Vagina (tissue), 2 donors: ENCODE results near the gene ATRN. TPM values are rescaled to one million over a fixed set of nuclear protein-coding genes. Genes with fewer than 3 reads are reported as not detected.
A peak's percentile ranks its signal among the peaks of the same experiment; 100 is the strongest.

Source experiments
- DNase-seq, 2 donors: peaks; one replicate each; pipeline ENCODE4 v3.0.0-alpha.2; 2017; ENCODE audit errors: extremely low spot score in 2 of 2
- H3K27ac ChIP-seq: fragments of 200-600 bp; sonication (generic); one replicate; pipeline ENCODE4 v1.5.1; 2019
- H3K27me3 ChIP-seq: fragments of 200-600 bp; sonication (generic); one replicate; pipeline ENCODE4 v1.5.1; 2019
- H3K36me3 ChIP-seq, 2 donors: fragments of 200-600 bp; sonication (generic); one replicate each; pipeline ENCODE4 v1.5.1; 2017 to 2019
- H3K4me1 ChIP-seq: fragments of 200-600 bp; sonication (generic); one replicate; pipeline ENCODE4 v1.5.1; 2019
- H3K4me3 ChIP-seq, 2 donors: fragments of 200-600 bp; sonication (generic); 1 replicate in 1 of 2; 2 replicates in 1 of 2; pipeline ENCODE4 v1.5.1; 2016 to 2019
- H3K9me3 ChIP-seq: fragments of 200-600 bp; sonication (generic); one replicate; pipeline ENCODE4 v1.5.1; 2019
- CTCF ChIP-seq, 3 experiments: fragments of 450-650 bp in 2 of 3; fragments of 200-600 bp in 1 of 3; sonication (generic) in 1 of 3; IDR thresholded peaks; one replicate each; pipeline ENCODE4 v1.5.1; 2017 to 2019; ENCODE audit warnings: antibody characterized with exemption in 3 of 3, mild to moderate bottlenecking in 2 of 3, moderate library complexity in 2 of 3
- POLR2A ChIP-seq, 2 donors: fragments of 450-650 bp; IDR thresholded peaks; one replicate each; pipeline ENCODE4 v1.6.1; 2017; ENCODE audit warnings: antibody characterized with exemption in 2 of 2, mild to moderate bottlenecking in 2 of 2, moderate library complexity in 2 of 2
- POLR2AphosphoS5 ChIP-seq, 2 donors: sonication (generic); formaldehyde crosslinking; IDR thresholded peaks; one replicate each; pipeline ENCODE4 v1.9.0; 2017; ENCODE audit warnings: antibody characterized with exemption in 2 of 2, mild to moderate bottlenecking in 2 of 2, low read depth in 1 of 2; ENCODE audit not compliant: insufficient read depth in 1 of 2
- intact Hi-C: fragments of 100-400 bp; cut with DNase I; formaldehyde crosslinking; loops from one replicate; pipeline ENCODE4 v1.15.1; 2023
- total RNA-seq: library from RNA; depleted of rRNA; stranded (reverse); fragments of >200 nt; gene quantifications from one replicate; pipeline ENCODE4 v1.2.3, GENCODE V29; 2016

Gene ATRN
- total RNA-seq, 1 donor from 2014 or later: 22.8 TPM

GRCh38 chr20:3677733-3678132, 206.9 kb downstream of the ATRN start:
- intact Hi-C loops: loop anchor here (5.0 kb wide), 1 partner anchor 100 kb away; no protein-coding TSS in a partner anchor
- no peak for DNase-seq
- peak in 1 of 2 donors; percentile 72 for TF ChIP-seq POLR2AphosphoS5 (IDR thresholded peaks at IDR 0.05; ENCODE audit: insufficient read depth in 1 of 2, low read depth in 1 of 2)
- no peak for TF ChIP-seq CTCF (IDR thresholded peaks at IDR 0.05)
- Histone ChIP-seq H3K4me3 (peak overlapping the region in 1 of 2 donors; percentile 17), H3K27ac (peak overlapping the region; percentile 89), H3K4me1 (peaks cover 42% of the 10 kb centered on the region), H3K9me3 (no peaks in the 10 kb centered on the region), H3K27me3 (no peaks in the 10 kb centered on the region), H3K36me3 (no peaks in the 10 kb centered on the region)

GRCh38 chr20:3678198-3678597, 207.4 kb downstream of the ATRN start:
- no peak for DNase-seq
- no peaks in the 10 kb centered on the region for H3K36me3 ChIP-seq
- H3K27ac ChIP-seq: peak overlapping the region; percentile 89
- no peaks in the 10 kb centered on the region for H3K9me3 ChIP-seq
- intact Hi-C loops: loop anchor here (5.0 kb wide), 1 partner anchor 99 kb away; no protein-coding TSS in a partner anchor
- peaks cover 39% of the 10 kb centered on the region for H3K4me1 ChIP-seq
- no peaks in the 10 kb centered on the region for H3K27me3 ChIP-seq
- no peak overlapping the region for H3K4me3 ChIP-seq
- TF ChIP-seq POLR2AphosphoS5 (IDR thresholded peaks at IDR 0.05; ENCODE audit: insufficient read depth in 1 of 2, low read depth in 1 of 2): no peak
- TF ChIP-seq CTCF (IDR thresholded peaks at IDR 0.05): no peak
- no peak for TF ChIP-seq POLR2A (IDR thresholded peaks at IDR 0.05)

GRCh38 chr20:3678856-3679720, 208.3 kb downstream of the ATRN start:
- DNase-seq: no peak
- H3K4me3 ChIP-seq: peak overlapping the region; percentile 57 to 74

GRCh38 chr20:3679749-3680700, 209.2 kb downstream of the ATRN start:
- Histone ChIP-seq H3K4me3 (peak overlapping the region; percentile 57 to 74), H3K27ac (peak overlapping the region; percentile 89), H3K27me3 (no peaks in the 10 kb centered on the region), H3K4me1 (peaks cover 39% of the 10 kb centered on the region), H3K36me3 (no peaks in the 10 kb centered on the region), H3K9me3 (no peaks in the 10 kb centered on the region)
- intact Hi-C loops: loop anchor here (5.0 kb wide), 1 partner anchor 97 kb away; no protein-coding TSS in a partner anchor
- peak in 1 of 2 donors; percentile 30 for TF ChIP-seq POLR2A (IDR thresholded peaks at IDR 0.05)
- peak in 1 of 2 donors; percentile 79 for TF ChIP-seq POLR2AphosphoS5 (IDR thresholded peaks at IDR 0.05; ENCODE audit: insufficient read depth in 1 of 2, low read depth in 1 of 2)
- no peak for TF ChIP-seq CTCF (IDR thresholded peaks at IDR 0.05)
- no peak for DNase-seq

More at GRCh38 chr20:3678856-3679720, 208.3 kb downstream of the ATRN start:
- peaks cover 39% of the 10 kb centered on the region for H3K4me1 ChIP-seq
- intact Hi-C loops: loop anchor here (5.0 kb wide), 1 partner anchor 98 kb away; no protein-coding TSS in a partner anchor
- peak overlapping the region; percentile 89 for H3K27ac ChIP-seq
- no peak for TF ChIP-seq POLR2AphosphoS5 (IDR thresholded peaks at IDR 0.05; ENCODE audit: insufficient read depth in 1 of 2, low read depth in 1 of 2)
- TF ChIP-seq POLR2A (IDR thresholded peaks at IDR 0.05): no peak
- TF ChIP-seq CTCF (IDR thresholded peaks at IDR 0.05): no peak
- H3K9me3 ChIP-seq: no peaks in the 10 kb centered on the region
- no peaks in the 10 kb centered on the region for H3K27me3 ChIP-seq
- no peaks in the 10 kb centered on the region for H3K36me3 ChIP-seq
